SK-N-SH (cell line): ENCODE data around the gene SHF. TPM values are rescaled to one million over a fixed set of nuclear protein-coding genes. Genes with fewer than 3 reads are reported as not detected.

ENCODE experiments used
- CTCF ChIA-PET: fragments of 300-600, 350-600 bp; formaldehyde crosslinking; extraction: SDS; loops from one replicate; lab custom pipeline; 2021; lab: Yijun Ruan, JAX
- POLR2A ChIA-PET: fragments of 350-600 bp; sonication (Branson Sonifier 250); formaldehyde crosslinking; extraction: SDS; loops from one replicate; lab custom pipeline; 2020; ENCODE audit warnings: antibody characterized with exemption, inconsistent platforms; lab: Yijun Ruan, JAX
- DNase-seq: peaks from one replicate; pipeline ENCODE4 v3.0.0; 2012
- H2AFZ ChIP-seq: fragments of 200-600 bp; sonication (generic); 2 replicates; pipeline ENCODE4 v1.8.1; 2016; ENCODE audit warnings: antibody characterized with exemption, mild to moderate bottlenecking, low read depth
- H3F3A ChIP-seq: fragments of 200-600 bp; sonication (generic); replicated peaks from 2 replicates; pipeline ENCODE3; 2016; ENCODE audit warnings: antibody characterized with exemption, mild to moderate bottlenecking; ENCODE audit not compliant: insufficient read depth
- H3K27ac ChIP-seq, 2 experiments: fragments of 200-500 bp in 1 of 2; fragments of 200-600 bp in 1 of 2; sonication (Bioruptor generic) in 1 of 2; sonication (generic), shearing (Covaris generic) in 1 of 2; 2 replicates each; pipeline versions ENCODE4 v1.5.1 to v1.6.1; 2014 to 2016; ENCODE audit warnings: low read depth in 2 of 2, inconsistent platforms in 1 of 2, low read length in 1 of 2, mild to moderate bottlenecking in 1 of 2, mixed read lengths in 1 of 2
- H3K27me3 ChIP-seq: fragments of 200-600 bp; sonication (generic), shearing (Covaris generic); 2 replicates; pipeline ENCODE4 v1.6.1; 2016; ENCODE audit warnings: mixed run types; ENCODE audit not compliant: insufficient read depth
- H3K36me3 ChIP-seq, 2 experiments: fragments of 200-500 bp in 1 of 2; fragments of 200-600 bp in 1 of 2; sonication (Bioruptor generic) in 1 of 2; sonication (generic) in 1 of 2; replicated peaks in 1 of 2; 2 replicates each; pipeline versions ENCODE3 to v1.5.1; 2014 to 2016; ENCODE audit warnings: low read length in 1 of 2, mild to moderate bottlenecking in 1 of 2; ENCODE audit not compliant: insufficient read depth in 2 of 2, control insufficient read depth in 1 of 2
- H3K4me1 ChIP-seq, 2 experiments: fragments of 200-500 bp in 1 of 2; fragments of 200-600 bp in 1 of 2; sonication (Bioruptor generic) in 1 of 2; sonication (generic), shearing (Covaris generic) in 1 of 2; 2 replicates each; pipeline versions ENCODE4 v1.5.1 to v1.6.1; 2014 to 2016; ENCODE audit warnings: low read depth in 1 of 2, low read length in 1 of 2, mixed run types in 1 of 2; ENCODE audit not compliant: insufficient read depth in 2 of 2, control insufficient read depth in 1 of 2
- H3K4me2 ChIP-seq: fragments of 200-600 bp; sonication (generic), shearing (Covaris generic); 2 replicates; pipeline ENCODE4 v1.6.1; 2017; ENCODE audit warnings: mixed run types
- H3K4me3 ChIP-seq, 2 experiments: fragments of 200-500 bp in 1 of 2; fragments of 200-600 bp in 1 of 2; sonication (Bioruptor generic) in 1 of 2; sonication (generic), shearing (Covaris generic) in 1 of 2; 2 replicates each; pipeline versions ENCODE4 v1.5.1 to v1.8.1; 2014 to 2016; ENCODE audit warnings: low read depth in 2 of 2, inconsistent platforms in 1 of 2, low read length in 1 of 2, mild to moderate bottlenecking in 1 of 2, mixed read lengths in 1 of 2, moderate library complexity in 1 of 2
- H3K79me2 ChIP-seq: fragments of 200-600 bp; sonication (generic); 2 replicates; pipeline ENCODE4 v1.8.1; 2017; ENCODE audit warnings: mild to moderate bottlenecking; ENCODE audit not compliant: insufficient read depth
- H3K9ac ChIP-seq: fragments of 200-600 bp; sonication (generic); 2 replicates; pipeline ENCODE4 v1.6.1; 2017; ENCODE audit warnings: mixed run types
- H3K9me2 ChIP-seq: fragments of 200-600 bp; sonication (generic); 2 replicates; pipeline ENCODE4 v1.6.1; 2017; ENCODE audit warnings: mixed run types
- H3K9me3 ChIP-seq: fragments of 200-600 bp; sonication (generic); 2 replicates; pipeline ENCODE4 v1.6.1; 2017; ENCODE audit warnings: mixed run types, mild to moderate bottlenecking, moderate library complexity
- H4K20me1 ChIP-seq: fragments of 200-600 bp; sonication (generic); 2 replicates; pipeline ENCODE4 v1.6.1; 2017; ENCODE audit warnings: mild to moderate bottlenecking, mixed run types; ENCODE audit not compliant: insufficient read depth
- CHD2 ChIP-seq: fragments of 150-350 bp; IDR thresholded peaks from 2 replicates; pipeline ENCODE4 v1.6.1; 2018; ENCODE audit warnings: low read length; ENCODE audit not compliant: partially characterized antibody
- CTCF ChIP-seq: fragments of 200-600 bp; sonication (generic); IDR thresholded peaks from 2 replicates; pipeline ENCODE4 v1.6.1; 2017; ENCODE audit warnings: antibody characterized with exemption, mild to moderate bottlenecking, moderate library complexity
- EP300 ChIP-seq, 2 experiments: IDR thresholded peaks; 2 replicates each; pipeline versions ENCODE4 v1.4.0 to v1.6.1; 2012; ENCODE audit warnings: borderline replicate concordance in 1 of 2, low read depth in 1 of 2, low read length in 1 of 2
- FOXJ3 ChIP-seq: sonication (generic); formaldehyde crosslinking; IDR thresholded peaks from 2 replicates; pipeline ENCODE4 v1.5.1; 2020; ENCODE audit warnings: mild to moderate bottlenecking, missing genetic modification reagents
- FOXM1 ChIP-seq: IDR thresholded peaks from 2 replicates; pipeline ENCODE4 v1.4.0; 2012; ENCODE audit warnings: low read depth, mild to moderate bottlenecking
- GABPA ChIP-seq: IDR thresholded peaks from 2 replicates; pipeline ENCODE4 v1.4.0; 2012; ENCODE audit warnings: low read depth, mild to moderate bottlenecking
- GATA2 ChIP-seq: sonication (generic); formaldehyde crosslinking; IDR thresholded peaks from 2 replicates; pipeline ENCODE4 v1.5.0; 2020; ENCODE audit warnings: mild to moderate bottlenecking, missing genetic modification reagents
- IRF3 ChIP-seq: fragments of 150-350 bp; IDR thresholded peaks from 2 replicates; pipeline ENCODE4 v1.6.1; 2016; ENCODE audit warnings: mild to moderate bottlenecking, low read depth, low read length
- MXI1 ChIP-seq: IDR thresholded peaks from 2 replicates; pipeline ENCODE4 v1.6.1; 2012; ENCODE audit warnings: mild to moderate bottlenecking, low read depth, low read length, improper control_type of control experiment
- NFIC ChIP-seq: IDR thresholded peaks from 2 replicates; pipeline ENCODE4 v1.4.0; 2012; ENCODE audit warnings: borderline replicate concordance
- POLR2AphosphoS5 ChIP-seq: IDR thresholded peaks from 2 replicates; pipeline ENCODE4 v1.6.1; 2012; ENCODE audit warnings: low read depth, low read length
- REST ChIP-seq: IDR thresholded peaks from 2 replicates; pipeline ENCODE4 v1.6.1; 2012; ENCODE audit warnings: mild to moderate bottlenecking, low read depth, low read length, moderate library complexity
- TAF1 ChIP-seq: IDR thresholded peaks from 2 replicates; pipeline ENCODE4 v1.6.1; 2012; ENCODE audit warnings: low read depth, mild to moderate bottlenecking, low read length, moderate library complexity, borderline replicate concordance
- TCF12 ChIP-seq: IDR thresholded peaks from 2 replicates; pipeline ENCODE4 v1.4.0; 2012
- YY1 ChIP-seq: IDR thresholded peaks from 2 replicates; pipeline ENCODE4 v1.4.0; 2012; ENCODE audit warnings: low read depth, mild to moderate bottlenecking
- WGBS: methylation state at CpG from one replicate; pipeline ENCODE4 v1.1.6; 2017; ENCODE audit warnings: low lambda C conversion rate; 5-methylcytosine and 5-hydroxymethylcytosine counted together
- polyA plus RNA-seq, 3 experiments: library from polyadenylated mRNA; depleted of rRNA; stranded (reverse); fragments of >200 nt; gene quantifications; 2 replicates each; pipeline ENCODE4 v1.2.3, GENCODE V29; 2012

SHF gene
- polyA plus RNA-seq, 1 of the 3 experiments (the other 2 are of a cell fraction) = 5.5 TPM

- H4K20me1 ChIP-seq = no peaks in the 10 kb centered on the region
- peaks cover 0 to 6% of the 10 kb centered on the region in 2 experiments for H3K36me3 ChIP-seq
- H3K4me2 ChIP-seq = no peak overlapping the region
- no peaks in the 10 kb centered on the region for H3F3A ChIP-seq
- WGBS = 85% methylated on average over 6 of the region's 6 CpGs
- ChIA-PET POLR2A (interaction anchor here (2.1 kb wide), 1 partner anchor 14 kb away, joined by 6 read pairs; the partner anchor contains the start of gene SHF), CTCF (no interaction called here)
- H3K27ac ChIP-seq = no peak overlapping the region
- peaks cover 0 to 42% of the 10 kb centered on the region in 2 experiments; a peak in 2 of 4 replicates for H3K4me1 ChIP-seq
- H3K27me3 ChIP-seq = no peaks in the 10 kb centered on the region
- no peak for TF ChIP-seq MXI1
- no peak for TF ChIP-seq REST
- TF ChIP-seq NFIC = no peak
- no peak for TF ChIP-seq IRF3
- TF ChIP-seq POLR2AphosphoS5 = no peak
- TF ChIP-seq YY1 = no peak
- TF ChIP-seq GABPA = no peak
- no peak for TF ChIP-seq TCF12
- no peak for TF ChIP-seq GATA2
- no peak for TF ChIP-seq TAF1
- H2AFZ ChIP-seq = no peak overlapping the region
- no peaks in the 10 kb centered on the region for H3K9me2 ChIP-seq
- no peaks in the 10 kb centered on the region for H3K9me3 ChIP-seq
- H3K4me3 ChIP-seq = no peak overlapping the region
- H3K79me2 ChIP-seq = no peaks in the 10 kb centered on the region
- DNase-seq = no peak
- H3K9ac ChIP-seq = no peak overlapping the region
Measured at GRCh38 chr15:45174069-45174468, 13.7 kb downstream of the SHF start.

- no peak for DNase-seq
- no peak overlapping the region for H3K9ac ChIP-seq
- no peaks in the 10 kb centered on the region for H3K79me2 ChIP-seq
- H3K27ac ChIP-seq = peak overlapping the region in 1 of 2 experiments; percentile 92; a peak in 2 of 4 replicates
- no peak overlapping the region for H3K4me3 ChIP-seq
- 100% methylated on average over 1 of the region's 12 CpGs for WGBS
- CTCF ChIA-PET = interaction anchor here (0.9 to 5.9 kb wide), 8 partner anchors 8 to 230 kb away, joined by 3 to 28 read pairs (median 6); a partner anchor contains a TSS
- H2AFZ ChIP-seq = no peak overlapping the region
- peaks cover 0 to 6% of the 10 kb centered on the region in 2 experiments for H3K36me3 ChIP-seq
- no peak for TF ChIP-seq CHD2
- no peak for TF ChIP-seq FOXM1
- TF ChIP-seq EP300 (IDR thresholded peaks at IDR 0.05; ENCODE audit: borderline replicate concordance in 1 of 2, low read depth in 1 of 2, low read length in 1 of 2) = no peak
- TF ChIP-seq CTCF = no peak
- TF ChIP-seq FOXJ3 (CRISPR knock-in tag) = no peak
- no peaks in the 10 kb centered on the region for H3K27me3 ChIP-seq
- no peak overlapping the region for H3K4me2 ChIP-seq
- no peaks in the 10 kb centered on the region for H4K20me1 ChIP-seq
- POLR2A ChIA-PET = interaction anchor here (1.7 to 5.9 kb wide), 2 partner anchors 14 to 26 kb away, joined by 5 to 97 read pairs; partner anchors contain the start of gene SHF
- no peaks in the 10 kb centered on the region for H3K9me2 ChIP-seq
- peaks cover 0 to 63% of the 10 kb centered on the region in 2 experiments; a peak in 3 of 4 replicates for H3K4me1 ChIP-seq
- H3F3A ChIP-seq = peaks cover 6% of the 10 kb centered on the region
- no peaks in the 10 kb centered on the region for H3K9me3 ChIP-seq
Measured at GRCh38 chr15:45171912-45172311, 15.9 kb downstream of the SHF start.
